ENCODE data around the gene GRHPR. TPM values are rescaled to one million over a fixed set of nuclear protein-coding genes. Genes with fewer than 3 reads are reported as not detected.
A peak's percentile ranks its signal among the peaks of the same experiment; 100 is the strongest.

Gene GRHPR
- total and polyA plus RNA-seq, 8 donors: 75.2 to 120 (median 103) TPM

- peak in 1 of 4 donors; percentile 29 for DNase-seq
- Histone ChIP-seq H3K4me3 (no peak overlapping the region), H3K27ac (no peak overlapping the region), H3K27me3 (no peaks in the 10 kb centered on the region), H3K36me3 (no peaks in the 10 kb centered on the region), H3K9me3 (no peaks in the 10 kb centered on the region), H3K4me1 (peaks cover 0 to under 1% of the 10 kb centered on the region in 2 donors)
- TF ChIP-seq, protein P1, sequence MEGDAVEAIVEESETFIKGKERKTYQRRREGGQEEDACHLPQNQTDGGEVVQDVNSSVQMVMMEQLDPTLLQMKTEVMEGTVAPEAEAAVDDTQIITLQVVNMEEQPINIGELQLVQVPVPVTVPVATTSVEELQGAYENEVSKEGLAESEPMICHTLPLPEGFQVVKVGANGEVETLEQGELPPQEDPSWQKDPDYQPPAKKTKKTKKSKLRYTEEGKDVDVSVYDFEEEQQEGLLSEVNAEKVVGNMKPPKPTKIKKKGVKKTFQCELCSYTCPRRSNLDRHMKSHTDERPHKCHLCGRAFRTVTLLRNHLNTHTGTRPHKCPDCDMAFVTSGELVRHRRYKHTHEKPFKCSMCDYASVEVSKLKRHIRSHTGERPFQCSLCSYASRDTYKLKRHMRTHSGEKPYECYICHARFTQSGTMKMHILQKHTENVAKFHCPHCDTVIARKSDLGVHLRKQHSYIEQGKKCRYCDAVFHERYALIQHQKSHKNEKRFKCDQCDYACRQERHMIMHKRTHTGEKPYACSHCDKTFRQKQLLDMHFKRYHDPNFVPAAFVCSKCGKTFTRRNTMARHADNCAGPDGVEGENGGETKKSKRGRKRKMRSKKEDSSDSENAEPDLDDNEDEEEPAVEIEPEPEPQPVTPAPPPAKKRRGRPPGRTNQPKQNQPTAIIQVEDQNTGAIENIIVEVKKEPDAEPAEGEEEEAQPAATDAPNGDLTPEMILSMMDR (IDR thresholded peaks at IDR 0.05): no peak
- no peak for ATAC-seq
- intact Hi-C loops (cut with DNase I): no loop called here
Observed at GRCh38 chr9:37456817-37457216, 34.3 kb downstream of the GRHPR start.

GRCh38 chr9:37464006-37464405, 41.5 kb downstream of the GRHPR start:
- Histone ChIP-seq H3K27ac (peak overlapping the region; percentile 92 to 97), H3K9me3 (no peaks in the 10 kb centered on the region), H3K4me1 (peaks cover 15 to 35% of the 10 kb centered on the region in 2 donors), H3K36me3 (no peaks in the 10 kb centered on the region), H3K27me3 (no peaks in the 10 kb centered on the region), H3K4me3 (peak overlapping the region; percentile 79 to 81)
- ATAC-seq (no peak), DNase-seq (no peak)
- TF ChIP-seq, protein P1 (IDR thresholded peaks at IDR 0.05): no peak
- intact Hi-C loops (cut with DNase I): no loop called here

DNA sequence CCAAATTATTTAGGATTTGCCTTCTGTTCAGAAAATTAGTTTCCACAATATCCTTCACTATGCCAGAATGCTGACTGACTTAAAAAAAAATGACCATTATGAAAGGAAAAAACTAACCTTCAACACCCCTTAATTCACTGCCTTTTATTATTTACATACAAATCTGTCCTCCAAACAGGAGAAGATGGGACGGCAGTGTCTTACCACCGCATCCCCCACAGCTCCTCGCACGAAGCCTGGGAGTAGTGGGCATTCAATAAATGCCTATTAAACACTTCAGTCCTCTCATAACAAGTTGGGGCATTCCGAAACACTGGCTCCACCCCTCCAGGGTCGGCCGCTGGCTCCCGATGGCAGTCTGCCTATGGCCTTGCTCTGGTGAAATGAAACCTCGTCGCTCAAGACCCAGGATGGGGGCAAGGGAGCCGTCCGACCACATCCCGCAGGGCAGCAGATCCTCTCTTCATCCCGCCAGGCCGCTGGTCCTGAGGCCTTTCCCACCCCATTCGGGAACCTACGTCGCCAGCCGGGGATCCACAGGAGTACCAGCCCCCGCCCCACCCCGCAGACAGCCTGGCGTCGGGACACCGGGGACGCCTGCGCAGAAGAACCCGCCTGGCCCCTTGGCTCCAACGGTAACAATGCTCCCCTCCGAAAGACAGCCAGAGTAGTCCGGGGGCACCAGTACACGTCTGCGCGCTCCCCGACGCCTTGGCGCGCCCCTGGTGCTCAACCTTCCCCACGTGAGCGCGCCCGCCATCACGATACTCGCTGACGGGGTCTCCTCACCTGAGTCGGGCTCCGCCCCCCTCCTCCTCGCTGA, 42.1 kb downstream of the GRHPR start:
- intact Hi-C loops (cut with DNase I): no loop called here
- DNase-seq (peak; percentile 72 to 92 (median 80)), ATAC-seq (peak; percentile 66)
- Histone ChIP-seq H3K9me3 (no peaks in the 10 kb centered on the region), H3K36me3 (no peaks in the 10 kb centered on the region), H3K27me3 (no peaks in the 10 kb centered on the region), H3K4me3 (peak overlapping the region; percentile 79 to 81), H3K27ac (peak overlapping the region; percentile 92 to 97), H3K4me1 (peaks cover 15 to 35% of the 10 kb centered on the region in 2 donors)
- TF ChIP-seq, protein P1 (IDR thresholded peaks at IDR 0.05): no peak

DNA sequence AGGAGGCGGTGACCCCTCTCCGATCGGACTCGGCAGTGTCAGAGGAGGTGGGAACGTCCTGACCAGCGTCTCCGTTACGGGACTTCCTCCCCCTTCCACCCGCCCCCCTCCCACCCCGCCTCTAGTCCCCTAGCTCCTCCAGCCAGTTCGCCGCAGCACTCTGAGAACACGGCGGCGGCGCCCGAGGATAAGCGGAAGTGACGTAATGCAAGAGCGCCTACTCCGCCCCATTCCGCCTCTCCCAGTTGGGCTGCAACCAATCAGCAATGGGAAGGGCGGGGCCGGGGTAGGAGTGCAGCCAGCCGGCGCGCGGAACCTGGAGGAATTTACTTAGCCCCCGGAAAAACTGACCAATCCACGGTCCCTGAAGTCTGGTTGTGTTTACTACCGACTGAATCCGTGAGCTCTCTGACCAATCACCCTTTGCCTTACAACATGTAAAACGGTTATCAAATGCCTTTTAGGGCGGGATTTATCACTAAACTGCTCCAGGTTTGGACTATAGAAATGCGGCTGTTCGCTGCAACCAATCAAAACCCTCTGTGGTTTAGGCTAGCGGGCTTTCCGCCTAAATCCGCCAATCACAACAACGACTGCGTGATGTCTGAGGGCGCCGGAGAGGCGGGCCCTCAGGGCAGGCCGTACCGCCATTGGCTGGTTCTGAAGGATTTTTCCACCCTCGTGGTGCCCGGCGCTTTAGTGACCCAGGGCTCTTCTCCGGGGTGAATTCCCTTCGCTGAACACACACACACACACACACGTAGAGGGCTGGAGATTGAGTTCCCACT, 42.9 kb downstream of the GRHPR start, which contains the start of gene ZBTB5:
ZBTB5 (minus strand) TSS at position 202 of the 788 bp plus-strand sequence. CDS start 22,899 bp downstream, outside the sequence.
- peak within 1 kb of the TSS; percentile 79 to 81 for H3K4me3 ChIP-seq
- DNase-seq (peak; percentile 98 to 99 (median 98)), ATAC-seq (peak; percentile 87)
- peaks cover 15 to 35% of the 10 kb centered on the region in 2 donors for H3K4me1 ChIP-seq
- H3K36me3 ChIP-seq: no peaks in the 10 kb centered on the region
- intact Hi-C loops (cut with DNase I): no loop called here
- H3K27me3 ChIP-seq: no peaks in the 10 kb centered on the region
- TF ChIP-seq, protein P1 (IDR thresholded peaks at IDR 0.05): no peak
- no peaks in the 10 kb centered on the region for H3K9me3 ChIP-seq
- peak within 1 kb of the TSS; percentile 92 to 97 for H3K27ac ChIP-seq

Measured in left lung (tissue), 10 donors.